MM.1S (cell line): Measurements from ENCODE around the gene MEX3D.

Source experiments
- DNase-seq: peaks from one replicate; pipeline ENCODE4 v3.0.0-alpha.2; 2015
- H2AFZ ChIP-seq: fragments of 300-600 bp; sonication (generic); 2 replicates; pipeline ENCODE4 v1.6.0; 2016; ENCODE audit warnings: antibody characterized with exemption, low read length
- H3F3A ChIP-seq: fragments of 300-600 bp; sonication (generic); 2 replicates; pipeline ENCODE4 v1.6.1; 2016; ENCODE audit warnings: mild to moderate bottlenecking, antibody characterized with exemption, low read length, moderate library complexity, mixed read lengths; ENCODE audit not compliant: insufficient read depth
- H3K27ac ChIP-seq: fragments of 300-600 bp; sonication (generic); 2 replicates; pipeline ENCODE4 v1.5.1; 2016; ENCODE audit warnings: mild to moderate bottlenecking, low read length
- H3K27me3 ChIP-seq: fragments of 300-600 bp; sonication (generic); replicated peaks from 2 replicates; pipeline ENCODE4 v1.6.0; 2016; ENCODE audit warnings: low read length; ENCODE audit not compliant: insufficient read depth
- H3K36me3 ChIP-seq: fragments of 300-600 bp; sonication (generic); replicated peaks from 2 replicates; pipeline ENCODE4 v1.6.1; 2016; ENCODE audit warnings: mild to moderate bottlenecking, low read length, mixed read lengths; ENCODE audit not compliant: insufficient read depth
- H3K4me1 ChIP-seq: fragments of 300-600 bp; sonication (generic); 2 replicates; pipeline ENCODE4 v1.6.1; 2016; ENCODE audit warnings: low read length, mixed read lengths
- H3K4me2 ChIP-seq: fragments of 300-600 bp; sonication (generic); 2 replicates; pipeline ENCODE4 v1.6.0; 2016; ENCODE audit warnings: low read depth, low read length
- H3K4me3 ChIP-seq: fragments of 300-600 bp; sonication (generic); 2 replicates; pipeline ENCODE4 v1.5.1; 2016; ENCODE audit warnings: low read length, mixed read lengths
- H3K79me2 ChIP-seq: fragments of 300-600 bp; sonication (generic); 2 replicates; pipeline ENCODE4 v1.6.1; 2016; ENCODE audit warnings: mixed run types, low read length, mixed read lengths
- H3K9ac ChIP-seq: fragments of 300-600 bp; sonication (generic); 2 replicates; pipeline ENCODE4 v1.6.1; 2016; ENCODE audit warnings: low read length, mixed read lengths
- H3K9me2 ChIP-seq: fragments of 300-600 bp; sonication (generic); replicated peaks from 2 replicates; pipeline ENCODE4 v1.6.1; 2016; ENCODE audit warnings: mild to moderate bottlenecking, low read length, mixed read lengths; ENCODE audit not compliant: insufficient read depth
- H3K9me3 ChIP-seq: fragments of 300-600 bp; sonication (generic); replicated peaks from 2 replicates; pipeline ENCODE4 v1.6.1; 2016; ENCODE audit warnings: mild to moderate bottlenecking, low read length, mixed read lengths; ENCODE audit not compliant: insufficient read depth
- H4K20me1 ChIP-seq: fragments of 300-600 bp; sonication (generic); 2 replicates; pipeline ENCODE4 v1.6.1; 2016; ENCODE audit warnings: mild to moderate bottlenecking, low read length, moderate library complexity, mixed read lengths; ENCODE audit not compliant: insufficient read depth
- CTCF ChIP-seq: fragments of 300-600 bp; sonication (generic); IDR thresholded peaks from 2 replicates; pipeline ENCODE4 v1.5.1; 2016; ENCODE audit warnings: antibody characterized with exemption, low read length, mixed read lengths
- EZH2 ChIP-seq: fragments of 300-600 bp; sonication (generic); optimal IDR thresholded peaks from 2 replicates; pipeline ENCODE3; 2017; ENCODE audit warnings: low read depth, mild to moderate bottlenecking, antibody characterized with exemption, low read length, mixed read lengths
- EZH2phosphoT487 ChIP-seq: fragments of 300-600 bp; sonication (generic); IDR thresholded peaks from 2 replicates; pipeline ENCODE4 v1.6.1; 2018; ENCODE audit warnings: antibody characterized with exemption, low read length

Gene MEX3D

DNA sequence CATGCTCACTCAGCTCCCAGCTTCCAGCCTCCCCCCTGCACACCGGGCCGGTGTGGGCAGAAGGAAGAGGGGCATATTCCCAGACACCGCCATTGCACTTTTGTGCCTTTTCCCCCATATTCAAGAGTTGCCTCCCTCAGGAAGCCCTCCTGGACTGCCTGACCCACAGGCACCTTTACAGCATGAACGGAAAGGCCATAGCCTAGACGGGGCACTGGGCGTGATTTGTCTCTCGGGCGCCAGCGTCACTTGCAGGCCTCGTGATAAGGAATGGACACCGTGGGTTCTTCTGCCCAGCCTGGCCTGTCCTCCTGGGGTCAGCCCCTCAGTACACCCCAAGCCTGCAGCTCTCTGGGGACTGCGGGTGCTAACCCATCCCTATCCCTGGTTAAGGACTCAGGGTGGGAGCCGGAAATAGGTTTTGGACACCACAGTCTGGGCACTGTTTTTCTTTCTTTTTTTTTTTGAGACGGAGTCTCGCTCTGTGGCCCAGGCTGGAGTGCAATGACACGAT is 38.1 kb upstream of the MEX3D start:
- TF ChIP-seq EZH2phosphoT487 (no peak), CTCF (no peak), EZH2 (no peak)
- Histone ChIP-seq H3K9me2 (no peaks in the 10 kb centered on the region), H3K9me3 (no peaks in the 10 kb centered on the region), H2AFZ (peak overlapping the region; percentile 68), H4K20me1 (no peaks in the 10 kb centered on the region; the same call in 1 of the 2 replicates), H3K4me2 (peak overlapping the region; percentile 97), H3K27me3 (no peaks in the 10 kb centered on the region), H3K36me3 (peaks cover 3% of the 10 kb centered on the region), H3K4me3 (peak overlapping the region; percentile 91), H3K27ac (peak overlapping the region; percentile 77; the same call in 1 of the 2 replicates), H3K9ac (peak overlapping the region; percentile 86), H3F3A (peaks cover 52% of the 10 kb centered on the region), H3K79me2 (peaks cover 41% of the 10 kb centered on the region), H3K4me1 (peaks cover 8% of the 10 kb centered on the region; the same call in 1 of the 2 replicates)
- DNase-seq, result no peak

DNA sequence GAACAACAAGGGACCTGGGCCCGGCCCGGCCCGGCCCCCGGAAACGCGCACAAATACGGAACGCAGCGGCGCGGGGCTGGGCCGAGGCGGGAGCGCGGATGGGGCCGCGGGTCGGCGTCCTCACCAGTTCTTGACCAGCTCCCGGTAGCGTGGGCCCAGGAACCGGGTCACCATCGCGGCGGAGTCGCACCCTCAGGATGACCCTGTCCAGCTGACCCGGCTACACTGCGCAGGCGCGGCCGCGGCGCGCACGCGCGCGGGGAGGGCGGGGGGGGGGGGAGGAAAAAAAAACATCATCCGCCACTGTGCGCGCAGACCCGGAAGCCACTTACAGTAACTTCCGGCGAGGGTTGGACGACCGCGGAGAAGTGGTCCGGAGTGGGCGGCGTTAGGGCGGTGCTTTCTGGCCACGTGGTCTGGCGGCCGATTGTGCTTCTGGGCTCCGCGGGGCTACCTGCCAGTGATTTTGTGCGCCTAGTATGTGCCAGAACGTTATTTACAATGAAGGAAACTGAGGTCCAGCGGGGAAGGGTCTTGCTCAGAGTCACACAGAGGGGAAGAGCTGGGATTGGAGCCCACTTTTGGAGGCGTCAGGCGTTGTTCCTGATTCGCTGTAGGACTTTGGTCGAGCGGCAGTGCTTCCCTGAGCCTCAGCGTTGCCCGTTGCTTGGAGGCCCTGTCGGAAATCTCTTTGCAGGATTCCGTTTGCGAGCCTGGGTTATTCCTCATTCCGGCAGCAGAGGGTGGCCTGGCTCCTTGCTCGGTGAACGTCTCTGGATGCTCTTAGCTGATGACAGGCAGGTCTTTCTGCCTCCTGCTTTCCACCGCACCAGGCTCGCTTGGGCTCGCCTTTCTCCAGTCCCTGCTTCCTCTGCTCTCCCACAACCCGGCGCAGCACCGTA is 37.4 kb upstream of the MEX3D start, which contains the start of gene UQCR11:
TSS of gene UQCR11 (minus strand) at position 227 of the 902 bp plus-strand sequence. CDS start at position 174, 53 bp downstream.
- no peaks in the 10 kb centered on the region; the same call in 1 of the 2 replicates for H4K20me1 ChIP-seq

DNA sequence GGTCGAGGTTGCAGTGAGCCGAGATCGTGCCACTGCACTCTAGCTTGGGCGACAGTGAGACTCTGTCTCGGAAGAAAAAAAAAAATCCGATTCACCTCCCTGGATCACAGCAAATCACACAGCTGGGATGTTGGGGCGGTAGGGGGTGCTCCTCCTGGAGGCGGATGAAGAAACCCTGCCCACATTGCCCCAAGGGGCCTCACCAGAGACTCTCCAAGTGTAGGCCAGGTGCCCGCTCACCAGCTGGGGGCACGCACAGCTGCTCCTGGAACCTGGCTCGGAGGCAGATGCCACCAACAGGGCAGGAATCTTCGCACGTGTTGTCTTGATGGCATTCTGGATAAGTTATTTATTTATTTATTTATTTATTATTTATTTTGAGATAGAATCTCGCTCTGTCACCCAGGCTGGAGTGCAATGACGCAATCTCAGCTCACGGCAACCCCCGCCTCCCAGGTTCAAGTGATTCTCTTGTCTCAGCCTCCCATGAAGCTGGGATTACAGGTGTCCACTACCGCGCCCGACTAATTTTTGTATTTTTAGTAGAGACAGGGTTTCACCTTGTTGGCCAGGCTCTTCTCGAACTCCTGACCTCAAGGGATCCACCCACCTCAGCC is 34.1 kb upstream of the MEX3D start:
- no peak overlapping the region for H3K4me2 ChIP-seq

More for the DNA sequence above, 37.4 kb upstream of the MEX3D start, which contains the start of gene UQCR11:
- H3K9me2 ChIP-seq, result no peaks in the 10 kb centered on the region
- H3K9ac ChIP-seq, result peak within 1 kb of the TSS; percentile 86
- peak within 1 kb of the TSS; percentile 74 for H2AFZ ChIP-seq
- H3K27me3 ChIP-seq, result no peaks in the 10 kb centered on the region
- H3K36me3 ChIP-seq, result no peaks in the 10 kb centered on the region; the same call in 1 of the 2 replicates
- peak; percentile 68 for TF ChIP-seq CTCF
- TF ChIP-seq EZH2, result no peak
- peak within 1 kb of the TSS; percentile 97 for H3K4me2 ChIP-seq
- H3K79me2 ChIP-seq, result peaks cover 46% of the 10 kb centered on the region
- H3F3A ChIP-seq, result peaks cover 45% of the 10 kb centered on the region
- H3K4me3 ChIP-seq, result peak within 1 kb of the TSS; percentile 91
- peaks cover 8% of the 10 kb centered on the region; the same call in 1 of the 2 replicates for H3K4me1 ChIP-seq
- DNase-seq, result peak; percentile 99
- H3K9me3 ChIP-seq, result no peaks in the 10 kb centered on the region
- H3K27ac ChIP-seq, result peak within 1 kb of the TSS; percentile 77

More for the DNA sequence above, 34.1 kb upstream of the MEX3D start:
- peaks cover 70% of the 10 kb centered on the region for H3K79me2 ChIP-seq
- H3K36me3 ChIP-seq, result peaks cover 2% of the 10 kb centered on the region; the same call in 1 of the 2 replicates
- H2AFZ ChIP-seq, result no peak overlapping the region
- no peak overlapping the region for H3K27ac ChIP-seq
- H3F3A ChIP-seq, result peaks cover 18% of the 10 kb centered on the region
- H3K4me1 ChIP-seq, result peaks cover 8% of the 10 kb centered on the region; the same call in 1 of the 2 replicates
- no peaks in the 10 kb centered on the region for H3K9me2 ChIP-seq
- no peaks in the 10 kb centered on the region for H3K9me3 ChIP-seq
- H4K20me1 ChIP-seq, result no peaks in the 10 kb centered on the region; the same call in 1 of the 2 replicates
- no peak for TF ChIP-seq EZH2
- no peak for TF ChIP-seq EZH2phosphoT487
- TF ChIP-seq CTCF, result no peak
- DNase-seq, result no peak
- no peaks in the 10 kb centered on the region for H3K27me3 ChIP-seq
- no peak overlapping the region for H3K4me3 ChIP-seq
- no peak overlapping the region for H3K9ac ChIP-seq
